ENCODE measurements around the gene NBL1.
A peak's percentile ranks its signal among the peaks of the same experiment; 100 is the strongest.
"Not testable (repeated sequence)": the region's sequence is repeated elsewhere in the genome, so short reads cannot be mapped to it uniquely, and the experiment has no call there.

NBL1 gene

GRCh38 chr1:19622204-19622603, 21.9 kb upstream of the NBL1 start:
- DNase-seq (ENCODE audit: low spot score): no peak

- no peak for DNase-seq (ENCODE audit: low spot score)
These were observed 20.6 kb upstream of the NBL1 start for GRCh38 chr1:19623523-19623922.

- no peak for DNase-seq (ENCODE audit: low spot score)
These were observed 18.7 kb upstream of the NBL1 start for GRCh38 chr1:19625291-19625937.

- DNase-seq (ENCODE audit: low spot score): no peak
These were observed 15.2 kb upstream of the NBL1 start for GRCh38 chr1:19628879-19629278.

- DNase-seq (ENCODE audit: low spot score): no peak
These were observed 14.8 kb upstream of the NBL1 start for GRCh38 chr1:19629357-19629756.

GRCh38 chr1:19630192-19630591, 13.9 kb upstream of the NBL1 start:
- DNase-seq (ENCODE audit: low spot score): not testable (repeated sequence)

- no peak for DNase-seq (ENCODE audit: low spot score)
These were observed 13.3 kb upstream of the NBL1 start for GRCh38 chr1:19630720-19631395.

GRCh38 chr1:19632211-19632610, 11.9 kb upstream of the NBL1 start:
- DNase-seq (ENCODE audit: low spot score): no peak

GRCh38 chr1:19633106-19633505, 11.0 kb upstream of the NBL1 start:
- no peak for DNase-seq (ENCODE audit: low spot score)

GRCh38 chr1:19635064-19635463, 9.0 kb upstream of the NBL1 start:
- DNase-seq (ENCODE audit: low spot score): not testable (repeated sequence)

- no peak for DNase-seq (ENCODE audit: low spot score)
These were observed 8.5 kb upstream of the NBL1 start for GRCh38 chr1:19635646-19636045.

GRCh38 chr1:19636065-19636464, 8.0 kb upstream of the NBL1 start:
- no peak for DNase-seq (ENCODE audit: low spot score)

- DNase-seq (ENCODE audit: low spot score): not testable (repeated sequence)
These were observed 7.4 kb upstream of the NBL1 start for GRCh38 chr1:19636749-19637148.

GRCh38 chr1:19637606-19638005, 6.5 kb upstream of the NBL1 start:
- no peak for DNase-seq (ENCODE audit: low spot score)

GRCh38 chr1:19639228-19639627, 4.9 kb upstream of the NBL1 start:
- not testable (repeated sequence) for DNase-seq (ENCODE audit: low spot score)

GRCh38 chr1:19639999-19640362, 4.1 kb upstream of the NBL1 start:
- no peak for DNase-seq (ENCODE audit: low spot score)

- DNase-seq (ENCODE audit: low spot score): no peak
These were observed 3.5 kb upstream of the NBL1 start for GRCh38 chr1:19640363-19641316.

GRCh38 chr1:19643121-19643520, 990 bp upstream of the NBL1 start:
- DNase-seq (ENCODE audit: low spot score): peak; percentile 77

- DNase-seq (ENCODE audit: low spot score): no peak
These were observed 227 bp downstream of the NBL1 start for GRCh38 chr1:19644395-19644680.

GRCh38 chr1:19644681-19645410, 735 bp downstream of the NBL1 start:
- peak; percentile 59 for DNase-seq (ENCODE audit: low spot score)

- DNase-seq (ENCODE audit: low spot score): no peak
These were observed 1.5 kb downstream of the NBL1 start for GRCh38 chr1:19645411-19646251.

Measured in RKO (cell line).